Vagina (tissue), 2 donors: ENCODE data around the gene KRTAP4-6.

Source experiments
- CTCF ChIP-seq, 3 experiments: fragments of 450-650 bp in 2 of 3; fragments of 200-600 bp in 1 of 3; sonication (generic) in 1 of 3; IDR thresholded peaks; one replicate each; pipeline ENCODE4 v1.5.1; 2017 to 2019; ENCODE audit warnings: antibody characterized with exemption in 3 of 3, mild to moderate bottlenecking in 2 of 3, moderate library complexity in 2 of 3
- POLR2AphosphoS5 ChIP-seq, 2 donors: sonication (generic); formaldehyde crosslinking; IDR thresholded peaks; one replicate each; pipeline ENCODE4 v1.9.0; 2017; ENCODE audit warnings: antibody characterized with exemption in 2 of 2, mild to moderate bottlenecking in 2 of 2, low read depth in 1 of 2; ENCODE audit not compliant: insufficient read depth in 1 of 2

GRCh38 chr17:41153856-41154255 lies 13.5 kb upstream of the KRTAP4-6 start:
- TF ChIP-seq CTCF (IDR thresholded peaks at IDR 0.05) (no peak), POLR2AphosphoS5 (IDR thresholded peaks at IDR 0.05; ENCODE audit: insufficient read depth in 1 of 2, low read depth in 1 of 2) (no peak)
